ENCODE measurements around the gene HOXA10. TPM values are rescaled to one million over a fixed set of nuclear protein-coding genes. Genes with fewer than 3 reads are reported as not detected.

HOXA10 gene
- total and polyA plus RNA-seq, 4 donors, result 0.21 to 0.29 (median 0.26) TPM; not detected in 1

DNA sequence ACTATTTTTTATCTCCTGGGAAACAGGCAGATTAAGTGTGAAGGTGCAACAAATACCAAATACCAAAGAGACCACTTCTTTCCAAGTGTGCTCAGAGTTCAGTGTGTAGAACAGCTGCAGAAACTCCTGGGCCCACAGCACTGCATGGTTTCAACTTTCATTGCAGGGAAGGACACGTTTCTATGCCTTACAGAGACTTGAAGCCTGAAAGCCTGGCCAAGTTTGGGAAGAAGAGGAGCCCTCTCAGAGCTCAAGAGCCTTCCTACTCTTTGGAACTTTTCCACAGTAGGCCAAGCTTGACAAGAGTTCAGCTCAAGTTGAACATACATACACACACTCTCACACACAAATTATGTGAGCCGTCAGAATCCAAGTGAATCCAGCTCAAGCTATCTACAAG is 46.1 kb downstream of the HOXA10 start:
- WGBS, 2 donors, result 37 to 56% methylated on average over 2 of the region's 2 CpGs
- ATAC-seq (ENCODE audit: insufficient read depth, low FRiP score) (no peak), DNase-seq (peak; percentile 90 to 99 (median 99))
- Histone ChIP-seq H3K36me3 (ENCODE audit: control insufficient read depth in 4 of 4, insufficient read depth in 4 of 4, low read length in 4 of 4) (peaks cover 0 to 20% (median 5%) of the 10 kb centered on the region in 4 donors), H3K4me3 (no peak overlapping the region), H3K4me1 (ENCODE audit: control insufficient read depth in 5 of 5, insufficient read depth in 5 of 5, low read length in 5 of 5) (peaks cover 4 to 84% (median 7%) of the 10 kb centered on the region in 5 donors), H3K27ac (ENCODE audit: low read depth in 1 of 2, low read length in 1 of 2) (peak overlapping the region in 1 of 2 donors; percentile 30), H3K9me3 (ENCODE audit: control insufficient read depth in 4 of 4, insufficient read depth in 3 of 4, low read length in 3 of 4) (no peaks in the 10 kb centered on the region), H3K27me3 (ENCODE audit: control insufficient read depth in 3 of 3, insufficient read depth in 3 of 3, low read length in 2 of 3) (peaks cover 0 to 76% (median 7%) of the 10 kb centered on the region in 3 donors), H3K9ac (ENCODE audit: insufficient read depth in 1 of 2, low read length in 2 of 2) (peak overlapping the region in 1 of 2 donors; percentile 92)
- TF ChIP-seq, protein P1, sequence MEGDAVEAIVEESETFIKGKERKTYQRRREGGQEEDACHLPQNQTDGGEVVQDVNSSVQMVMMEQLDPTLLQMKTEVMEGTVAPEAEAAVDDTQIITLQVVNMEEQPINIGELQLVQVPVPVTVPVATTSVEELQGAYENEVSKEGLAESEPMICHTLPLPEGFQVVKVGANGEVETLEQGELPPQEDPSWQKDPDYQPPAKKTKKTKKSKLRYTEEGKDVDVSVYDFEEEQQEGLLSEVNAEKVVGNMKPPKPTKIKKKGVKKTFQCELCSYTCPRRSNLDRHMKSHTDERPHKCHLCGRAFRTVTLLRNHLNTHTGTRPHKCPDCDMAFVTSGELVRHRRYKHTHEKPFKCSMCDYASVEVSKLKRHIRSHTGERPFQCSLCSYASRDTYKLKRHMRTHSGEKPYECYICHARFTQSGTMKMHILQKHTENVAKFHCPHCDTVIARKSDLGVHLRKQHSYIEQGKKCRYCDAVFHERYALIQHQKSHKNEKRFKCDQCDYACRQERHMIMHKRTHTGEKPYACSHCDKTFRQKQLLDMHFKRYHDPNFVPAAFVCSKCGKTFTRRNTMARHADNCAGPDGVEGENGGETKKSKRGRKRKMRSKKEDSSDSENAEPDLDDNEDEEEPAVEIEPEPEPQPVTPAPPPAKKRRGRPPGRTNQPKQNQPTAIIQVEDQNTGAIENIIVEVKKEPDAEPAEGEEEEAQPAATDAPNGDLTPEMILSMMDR (IDR thresholded peaks at IDR 0.05; ENCODE audit: control extremely low read depth, extremely low read depth), result no peak

DNA sequence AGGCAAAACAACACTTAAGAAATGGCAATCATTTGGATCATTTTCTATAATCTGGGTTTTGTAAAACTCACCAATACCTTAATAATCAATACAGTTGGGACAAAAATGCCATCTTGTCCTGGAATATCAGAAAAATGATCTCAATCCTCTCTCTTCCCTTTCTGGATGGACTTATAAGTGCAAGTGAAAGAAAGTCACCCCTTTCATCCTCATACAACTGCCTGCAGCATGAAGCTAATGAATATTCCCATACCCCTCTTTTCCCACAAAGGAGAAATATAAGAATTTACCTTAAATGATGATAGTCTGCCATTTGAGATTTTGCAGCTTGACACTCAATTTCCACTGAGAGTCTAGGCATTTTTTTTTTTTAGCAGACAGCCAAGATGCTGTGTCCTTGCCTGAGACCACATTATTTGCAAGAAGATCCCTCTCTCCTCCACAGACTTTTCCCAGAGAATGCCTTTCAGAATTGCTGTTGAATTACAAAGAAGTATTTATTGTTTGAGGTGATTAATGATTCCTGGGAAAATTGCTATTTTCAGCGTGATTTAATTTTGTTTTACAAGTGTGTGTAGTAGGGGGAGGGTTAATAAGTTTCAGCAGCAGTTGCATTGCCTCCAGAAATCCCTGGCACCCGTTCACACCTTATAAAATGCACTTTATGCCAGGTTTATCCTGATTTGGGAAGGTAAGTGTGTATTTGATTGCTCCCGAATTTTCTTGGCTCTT is 47.4 kb downstream of the HOXA10 start:
- DNase-seq (peak in 1 of 3 donors; percentile 71), ATAC-seq (ENCODE audit: insufficient read depth, low FRiP score) (no peak)
- Histone ChIP-seq H3K4me1 (ENCODE audit: control insufficient read depth in 5 of 5, insufficient read depth in 5 of 5, low read length in 5 of 5) (peaks cover 3 to 84% (median 7%) of the 10 kb centered on the region in 5 donors), H3K27ac (ENCODE audit: low read depth in 1 of 2, low read length in 1 of 2) (no peak overlapping the region), H3K27me3 (ENCODE audit: control insufficient read depth in 3 of 3, insufficient read depth in 3 of 3, low read length in 2 of 3) (peaks cover 0 to 76% (median 7%) of the 10 kb centered on the region in 3 donors), H3K9ac (ENCODE audit: insufficient read depth in 1 of 2, low read length in 2 of 2) (peak overlapping the region in 1 of 2 donors; percentile 92), H3K36me3 (ENCODE audit: control insufficient read depth in 4 of 4, insufficient read depth in 4 of 4, low read length in 4 of 4) (peaks cover 0 to 25% (median 5%) of the 10 kb centered on the region in 4 donors), H3K4me3 (no peak overlapping the region), H3K9me3 (ENCODE audit: control insufficient read depth in 4 of 4, insufficient read depth in 3 of 4, low read length in 3 of 4) (peaks cover 0 to 2% (median 0%) of the 10 kb centered on the region in 4 donors)
- TF ChIP-seq, protein P1 (IDR thresholded peaks at IDR 0.05; ENCODE audit: control extremely low read depth, extremely low read depth), result no peak
- WGBS, 2 donors, result 38 to 69% methylated on average over 3 of the region's 3 CpGs

DNA sequence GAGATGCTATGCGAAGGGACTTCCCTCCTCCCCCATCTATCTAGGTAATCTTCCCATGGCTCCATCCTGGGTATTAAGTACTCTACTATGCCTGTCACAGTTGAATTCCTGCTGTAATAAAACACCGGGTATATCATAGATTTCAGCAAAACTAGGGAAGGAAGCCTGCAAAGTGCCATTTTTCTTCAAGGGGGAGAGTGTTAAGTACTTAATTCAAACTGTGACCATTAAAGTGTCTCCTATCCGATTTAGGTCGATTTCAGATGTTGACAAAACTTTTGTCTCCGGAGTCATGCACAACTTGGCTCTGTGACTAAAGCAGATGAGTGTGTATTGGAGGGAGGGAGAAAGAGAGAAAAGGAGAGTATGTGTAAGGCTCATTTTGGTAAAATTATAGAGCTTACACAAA is 48.1 kb downstream of the HOXA10 start:
- Histone ChIP-seq H3K27ac (ENCODE audit: low read depth in 1 of 2, low read length in 1 of 2) (peak overlapping the region in 1 of 2 donors; percentile 95), H3K9me3 (ENCODE audit: control insufficient read depth in 4 of 4, insufficient read depth in 3 of 4, low read length in 3 of 4) (peaks cover 0 to 2% (median 0%) of the 10 kb centered on the region in 4 donors), H3K9ac (ENCODE audit: insufficient read depth in 1 of 2, low read length in 2 of 2) (peak overlapping the region in 1 of 2 donors; percentile 92), H3K4me3 (no peak overlapping the region), H3K27me3 (ENCODE audit: control insufficient read depth in 3 of 3, insufficient read depth in 3 of 3, low read length in 2 of 3) (peaks cover 0 to 82% (median 0%) of the 10 kb centered on the region in 3 donors), H3K4me1 (ENCODE audit: control insufficient read depth in 5 of 5, insufficient read depth in 5 of 5, low read length in 5 of 5) (peaks cover 2 to 84% (median 7%) of the 10 kb centered on the region in 5 donors), H3K36me3 (ENCODE audit: control insufficient read depth in 4 of 4, insufficient read depth in 4 of 4, low read length in 4 of 4) (peaks cover 0 to 27% (median 4%) of the 10 kb centered on the region in 4 donors)
- ATAC-seq (ENCODE audit: insufficient read depth, low FRiP score) (no peak), DNase-seq (no peak)
- 44 to 58% methylated on average over 5 of the region's 5 CpGs for WGBS, 2 donors
- TF ChIP-seq, protein P1 (IDR thresholded peaks at IDR 0.05; ENCODE audit: control extremely low read depth, extremely low read depth), result no peak

All from lung (tissue), 12 donors.